C1 segment of cervical spinal cord (tissue), 14 donors: ENCODE measurements around the gene CLSTN2.

Source experiments
- DNase-seq, 14 donors: peaks; one replicate each; lab custom pipeline; 2025; lab: John Stamatoyannopoulos, UW

CLSTN2 gene

GRCh38 chr3:140336465-140336864 lies 401.5 kb downstream of the CLSTN2 start:
- no peak for DNase-seq

GRCh38 chr3:140338916-140339315 lies 403.9 kb downstream of the CLSTN2 start:
- no peak for DNase-seq

- DNase-seq, result no peak
Measured at GRCh38 chr3:140341203-140341602, 406.2 kb downstream of the CLSTN2 start.

- no peak for DNase-seq
Measured at GRCh38 chr3:140341817-140342403, 406.9 kb downstream of the CLSTN2 start.

GRCh38 chr3:140342668-140343067 lies 407.7 kb downstream of the CLSTN2 start:
- DNase-seq, result no peak

- DNase-seq, result no peak
Measured at GRCh38 chr3:140343211-140344081, 408.5 kb downstream of the CLSTN2 start.

- no peak for DNase-seq
Measured at GRCh38 chr3:140344082-140344454, 409.1 kb downstream of the CLSTN2 start.

GRCh38 chr3:140344601-140345205 lies 409.7 kb downstream of the CLSTN2 start:
- no peak for DNase-seq

- DNase-seq, result no peak
Measured at GRCh38 chr3:140347151-140347550, 412.2 kb downstream of the CLSTN2 start.

GRCh38 chr3:140349938-140350337 lies 415.0 kb downstream of the CLSTN2 start:
- DNase-seq, result no peak

GRCh38 chr3:140351466-140351865 lies 416.5 kb downstream of the CLSTN2 start:
- DNase-seq, result no peak

GRCh38 chr3:140355481-140355880 lies 420.5 kb downstream of the CLSTN2 start:
- DNase-seq, result no peak

GRCh38 chr3:140358686-140359085 lies 423.7 kb downstream of the CLSTN2 start:
- no peak for DNase-seq

- DNase-seq, result no peak
Measured at GRCh38 chr3:140359233-140359995, 424.4 kb downstream of the CLSTN2 start.

GRCh38 chr3:140360332-140360731 lies 425.3 kb downstream of the CLSTN2 start:
- no peak for DNase-seq

GRCh38 chr3:140363801-140364200 lies 428.8 kb downstream of the CLSTN2 start:
- DNase-seq, result no peak

GRCh38 chr3:140365872-140366697 lies 431.1 kb downstream of the CLSTN2 start:
- no peak for DNase-seq

- DNase-seq, result no peak
Measured at GRCh38 chr3:140368223-140368811, 433.3 kb downstream of the CLSTN2 start.

GRCh38 chr3:140370686-140371085 lies 435.7 kb downstream of the CLSTN2 start:
- no peak for DNase-seq

- no peak for DNase-seq
Measured at GRCh38 chr3:140373234-140373633, 438.2 kb downstream of the CLSTN2 start.

- DNase-seq, result no peak
Measured at GRCh38 chr3:140375002-140375401, 440.0 kb downstream of the CLSTN2 start.
